GM10248 (cell line): Measurements from ENCODE around the gene BBX.

Experiments
- CTCF ChIA-PET: fragments of 300-600 bp; sonication (Branson Sonifier 250); formaldehyde crosslinking; extraction: SDS; loops from one replicate; lab custom pipeline; 2021; ENCODE audit warnings: antibody characterized with exemption; lab: Yijun Ruan, JAX
- POLR2A ChIA-PET: fragments of 350-650 bp; sonication (Branson Sonifier 250); formaldehyde crosslinking; extraction: SDS; loops from one replicate; lab custom pipeline; 2020; ENCODE audit warnings: antibody characterized with exemption; lab: Yijun Ruan, JAX
- DNase-seq: peaks from one replicate; pipeline ENCODE4 v3.0.0; 2012; ENCODE audit errors: extremely low spot score
- CTCF ChIP-seq: IDR thresholded peaks from 2 replicates; pipeline ENCODE4 v1.5.1; 2012; ENCODE audit warnings: mild to moderate bottlenecking, low read depth; ENCODE audit errors: extremely low read depth, missing control alignments, control extremely low read depth

The BBX gene

GRCh38 chr3:107760144-107760543 lies 237.4 kb downstream of the BBX start:
- CTCF ChIA-PET = interaction anchor here (0.7 to 1.4 kb wide), 4 partner anchors 9 to 42 kb away, joined by 3 to 6 read pairs (median 3); no protein-coding TSS in a partner anchor
- no peak for DNase-seq

GRCh38 chr3:107761391-107761790 lies 238.6 kb downstream of the BBX start:
- CTCF ChIA-PET = interaction anchor here (1.6 kb wide), 1 partner anchor 166 kb away, joined by 4 read pairs; no protein-coding TSS in a partner anchor

More at GRCh38 chr3:107760144-107760543, 237.4 kb downstream of the BBX start:
- no peak for TF ChIP-seq CTCF
- POLR2A ChIA-PET = no interaction called here

GRCh38 chr3:107765524-107765923 lies 242.8 kb downstream of the BBX start:
- ChIA-PET POLR2A (no interaction called here), CTCF (interaction anchor here (1.0 to 1.2 kb wide), 2 partner anchors 13 to 19 kb away, joined by 3 to 4 read pairs; no protein-coding TSS in a partner anchor)
- no peak for DNase-seq
- TF ChIP-seq CTCF = no peak

More at GRCh38 chr3:107761391-107761790, 238.6 kb downstream of the BBX start:
- POLR2A ChIA-PET = no interaction called here
- DNase-seq = no peak
- no peak for TF ChIP-seq CTCF

- POLR2A ChIA-PET = no interaction called here
Measured at GRCh38 chr3:107767897-107768605, 245.3 kb downstream of the BBX start.

GRCh38 chr3:107769882-107770281 lies 247.1 kb downstream of the BBX start:
- no peak for TF ChIP-seq CTCF
- ChIA-PET POLR2A (no interaction called here), CTCF (interaction anchor here (0.9 kb wide), 1 partner anchor 10 kb away, joined by 3 read pairs; no protein-coding TSS in a partner anchor)
- DNase-seq = no peak

More at GRCh38 chr3:107767897-107768605, 245.3 kb downstream of the BBX start:
- DNase-seq = no peak
- TF ChIP-seq CTCF = no peak
- CTCF ChIA-PET = no interaction called here

- ChIA-PET POLR2A (no interaction called here), CTCF (no interaction called here)
- DNase-seq = no peak
- TF ChIP-seq CTCF = no peak
Measured at GRCh38 chr3:107772016-107772415, 249.3 kb downstream of the BBX start.
